ENCODE results near the gene CARNS1. TPM values are rescaled to one million over a fixed set of nuclear protein-coding genes. Genes with fewer than 3 reads are reported as not detected.
"Not testable (repeated sequence)": the region's sequence is repeated elsewhere in the genome, so short reads cannot be mapped to it uniquely, and the experiment has no call there.

CARNS1 gene
- total RNA-seq, 1 donor from 2014 or later = 78.4 TPM

GRCh38 chr11:67465189-67465510 is 49.7 kb downstream of the CARNS1 start:
- DNase-seq (ENCODE audit: low spot score) = no peak

- not testable (repeated sequence) for DNase-seq (ENCODE audit: low spot score)
Observed at GRCh38 chr11:67465530-67465929, 50.1 kb downstream of the CARNS1 start.

DNA sequence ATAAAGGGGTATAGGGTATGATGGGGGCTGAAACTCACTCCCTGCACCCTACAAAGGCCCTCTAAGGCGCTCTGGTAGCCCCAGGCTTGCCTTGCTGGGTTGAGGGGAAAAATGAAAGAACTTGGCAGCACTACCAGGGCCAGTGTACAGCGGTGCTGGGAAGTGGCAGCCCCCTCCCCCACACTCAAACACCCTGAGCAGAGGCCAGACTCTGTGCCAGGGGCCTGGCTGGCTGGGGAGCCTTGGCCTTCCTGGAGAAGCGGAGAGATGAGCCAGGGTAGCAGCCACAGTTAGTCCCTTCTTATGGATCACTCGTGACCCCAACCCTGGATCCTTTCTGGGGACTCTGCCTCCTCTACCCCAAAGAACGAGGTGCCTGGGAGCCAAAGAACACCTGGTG is 50.9 kb downstream of the CARNS1 start:
- no peak for DNase-seq (ENCODE audit: low spot score)

GRCh38 chr11:67466962-67467771 is 51.7 kb downstream of the CARNS1 start:
- DNase-seq (ENCODE audit: low spot score) = no peak

DNA sequence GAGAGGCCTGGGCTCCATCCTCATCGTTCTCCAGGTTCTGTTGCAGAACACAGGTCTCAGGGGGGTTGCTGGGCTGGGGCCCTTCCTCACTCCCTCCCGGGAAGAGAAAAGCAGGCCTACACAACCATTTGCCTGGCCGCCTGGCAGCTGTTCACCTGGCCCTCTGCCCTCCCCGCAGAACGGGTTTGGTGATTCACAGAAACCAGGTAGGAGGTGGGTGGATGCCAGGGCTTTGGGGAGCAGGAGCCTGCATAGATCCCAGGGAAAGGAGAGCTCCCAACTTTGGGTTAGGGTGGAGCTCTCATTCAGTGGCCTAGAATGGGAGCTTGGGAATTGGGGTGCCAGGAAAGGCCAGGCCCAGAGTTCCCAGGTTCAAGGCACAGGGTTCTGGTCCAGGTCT is 52.6 kb downstream of the CARNS1 start:
- DNase-seq (ENCODE audit: low spot score) = peak; percentile 80

GRCh38 chr11:67468456-67468758 is 52.9 kb downstream of the CARNS1 start:
- DNase-seq (ENCODE audit: low spot score) = no peak

- peak; percentile 92 for DNase-seq (ENCODE audit: low spot score)
Observed at GRCh38 chr11:67468759-67469507, 53.5 kb downstream of the CARNS1 start, which contains the start of gene TMEM134. Gene TMEM134 (minus strand): TSS chr11:67469251. CDS start chr11:67469192, 59 bp downstream.

GRCh38 chr11:67469508-67469811 is 54.0 kb downstream of the CARNS1 start:
- no peak for DNase-seq (ENCODE audit: low spot score)

DNA sequence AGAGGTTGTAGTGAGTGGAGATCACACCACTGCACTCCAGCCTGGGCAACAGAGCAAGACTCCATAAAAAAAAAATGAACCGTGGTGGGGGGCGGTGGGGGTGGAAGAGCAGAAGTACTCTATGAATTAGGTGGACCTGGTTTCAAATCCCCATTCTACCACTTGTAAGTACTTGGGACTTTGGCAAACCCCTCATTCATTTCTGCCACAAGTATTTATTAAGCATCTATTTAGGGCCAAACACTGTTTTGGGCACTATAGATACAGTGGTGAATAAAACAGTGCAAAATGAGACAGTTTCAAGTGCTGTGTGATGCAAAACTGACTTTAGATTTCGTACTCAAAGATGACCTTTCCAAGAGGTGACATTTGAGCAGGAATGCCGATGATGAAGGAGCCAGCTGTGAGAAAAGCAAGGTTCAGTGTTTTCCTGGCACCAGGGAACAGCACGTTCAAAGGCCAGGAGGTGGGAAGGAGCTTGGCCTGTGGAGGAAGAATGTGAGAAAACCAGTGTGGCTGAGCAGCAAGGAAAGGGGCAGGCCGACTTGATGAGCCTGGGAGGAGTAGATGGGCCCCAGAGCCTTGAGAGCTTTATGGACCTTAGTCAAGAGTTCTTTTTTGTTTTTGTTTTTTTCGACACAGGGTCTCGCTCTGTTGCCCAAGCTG is 55.0 kb downstream of the CARNS1 start:
- no peak for DNase-seq (ENCODE audit: low spot score)

DNA sequence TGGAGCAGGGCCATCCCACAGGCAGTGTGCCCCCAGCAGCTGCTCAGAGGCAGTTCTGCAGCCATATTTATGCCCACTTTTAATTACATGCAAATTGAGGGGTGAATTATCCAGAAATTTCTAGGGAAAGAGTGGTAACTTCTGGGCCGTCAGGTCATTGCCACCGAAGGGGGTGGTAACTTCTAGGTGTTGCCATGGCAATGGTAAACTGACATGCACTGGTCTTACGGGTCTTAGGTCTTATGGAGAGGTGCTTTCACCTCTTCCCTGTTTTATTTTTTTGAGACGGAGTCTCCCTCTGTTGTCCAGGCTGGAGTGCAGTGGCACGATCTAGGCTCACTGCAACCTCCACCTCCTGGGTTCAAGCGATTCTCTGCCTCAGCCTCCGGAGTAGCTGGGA is 57.4 kb downstream of the CARNS1 start:
- DNase-seq (ENCODE audit: low spot score) = no peak

Other genes starting within 250 kb of the CARNS1 start
- gene GRK2, start 149.2 kb upstream of the CARNS1 start, total RNA-seq = 86.1 TPM
- 80.5 TPM for gene ANKRD13D, start 126.4 kb upstream of the CARNS1 start, total RNA-seq
- 107 TPM for gene SSH3, start 112.1 kb upstream of the CARNS1 start, total RNA-seq
- 87.5 TPM for gene POLD4, start 62.1 kb upstream of the CARNS1 start, total RNA-seq
- gene CLCF1, start 42.1 kb upstream of the CARNS1 start, total RNA-seq = 4.0 TPM
- gene RAD9A, start 23.7 kb upstream of the CARNS1 start, total RNA-seq = 45.0 TPM
- gene PPP1CA, start 13.8 kb upstream of the CARNS1 start, total RNA-seq = 140 TPM
- gene TBC1D10C, start 11.6 kb upstream of the CARNS1 start, total RNA-seq = 10.6 TPM
- 39.7 TPM for gene RPS6KB2, start 12.8 kb downstream of the CARNS1 start, total RNA-seq
- 14.7 TPM for gene PTPRCAP, start 22.0 kb downstream of the CARNS1 start, total RNA-seq
- 181 TPM for gene CORO1B, start 27.8 kb downstream of the CARNS1 start, total RNA-seq
- not detected for gene GPR152, start 37.1 kb downstream of the CARNS1 start, total RNA-seq
- 3.8 TPM for gene CABP4, start 39.7 kb downstream of the CARNS1 start, total RNA-seq
- 75.1 TPM for gene TMEM134, start 53.6 kb downstream of the CARNS1 start, total RNA-seq
- 94.2 TPM for gene AIP, start 67.3 kb downstream of the CARNS1 start, total RNA-seq
- 51.0 TPM for gene PITPNM1, start 89.7 kb downstream of the CARNS1 start, total RNA-seq
- 95.5 TPM for gene CDK2AP2, start 92.5 kb downstream of the CARNS1 start, total RNA-seq
- not detected for gene CABP2, start 107.8 kb downstream of the CARNS1 start, total RNA-seq
- 1,142 TPM for gene GSTP1, start 168.1 kb downstream of the CARNS1 start, total RNA-seq
- gene NDUFV1, start 191.3 kb downstream of the CARNS1 start, total RNA-seq = 202 TPM
- 17.8 TPM for gene NUDT8, start 214.3 kb downstream of the CARNS1 start, total RNA-seq
- gene TBX10, start 224.1 kb downstream of the CARNS1 start, total RNA-seq = 0.14 TPM
- 16.0 TPM for gene ACY3, start 235.1 kb downstream of the CARNS1 start, total RNA-seq